Measurements from ENCODE around the gene FBN2.

DNA sequence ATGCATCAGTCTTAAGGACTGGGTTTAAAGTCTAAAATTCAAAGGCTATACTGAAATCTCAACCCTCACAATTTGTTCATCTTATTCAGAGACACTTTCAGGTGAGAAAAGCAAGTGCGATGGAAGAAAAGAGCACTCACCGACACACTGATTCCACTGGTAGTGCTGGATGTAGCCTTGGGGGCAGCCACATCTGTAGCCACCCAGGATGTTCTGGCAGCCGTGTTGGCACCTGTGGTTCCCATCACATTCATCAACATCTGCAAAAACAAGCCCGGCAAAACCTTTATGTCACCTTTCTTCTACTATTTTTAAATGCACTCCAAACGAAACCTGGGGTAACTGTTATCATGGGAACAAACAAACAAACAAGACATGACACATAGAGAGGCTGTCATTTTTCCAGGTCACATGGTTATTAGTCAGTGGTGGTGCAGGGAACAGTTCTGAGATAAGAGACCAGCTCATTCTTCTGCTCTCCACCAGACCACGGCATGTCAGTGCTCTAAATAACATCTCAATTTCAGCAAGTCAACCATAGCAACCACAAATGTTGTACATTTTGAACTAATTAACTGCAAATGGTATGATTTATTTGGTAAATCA, 266.1 kb downstream of the FBN2 start:
- TF ChIP-seq, protein P1, sequence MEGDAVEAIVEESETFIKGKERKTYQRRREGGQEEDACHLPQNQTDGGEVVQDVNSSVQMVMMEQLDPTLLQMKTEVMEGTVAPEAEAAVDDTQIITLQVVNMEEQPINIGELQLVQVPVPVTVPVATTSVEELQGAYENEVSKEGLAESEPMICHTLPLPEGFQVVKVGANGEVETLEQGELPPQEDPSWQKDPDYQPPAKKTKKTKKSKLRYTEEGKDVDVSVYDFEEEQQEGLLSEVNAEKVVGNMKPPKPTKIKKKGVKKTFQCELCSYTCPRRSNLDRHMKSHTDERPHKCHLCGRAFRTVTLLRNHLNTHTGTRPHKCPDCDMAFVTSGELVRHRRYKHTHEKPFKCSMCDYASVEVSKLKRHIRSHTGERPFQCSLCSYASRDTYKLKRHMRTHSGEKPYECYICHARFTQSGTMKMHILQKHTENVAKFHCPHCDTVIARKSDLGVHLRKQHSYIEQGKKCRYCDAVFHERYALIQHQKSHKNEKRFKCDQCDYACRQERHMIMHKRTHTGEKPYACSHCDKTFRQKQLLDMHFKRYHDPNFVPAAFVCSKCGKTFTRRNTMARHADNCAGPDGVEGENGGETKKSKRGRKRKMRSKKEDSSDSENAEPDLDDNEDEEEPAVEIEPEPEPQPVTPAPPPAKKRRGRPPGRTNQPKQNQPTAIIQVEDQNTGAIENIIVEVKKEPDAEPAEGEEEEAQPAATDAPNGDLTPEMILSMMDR (IDR thresholded peaks at IDR 0.05), result no peak
- no peak for TF ChIP-seq POLR2AphosphoS5 (IDR thresholded peaks at IDR 0.05; ENCODE audit: low read depth, low read length)
